GM19395 (cell line): ENCODE data around the gene DGLUCY.
"Not testable (repeated sequence)": the region's sequence is repeated elsewhere in the genome, so short reads cannot be mapped to it uniquely, and the experiment has no call there.

ENCODE experiments used
- ATAC-seq: cut with Tn5 transposase; IDR thresholded peaks from one replicate; pipeline ENCODE4 v1.9.1; 2021; ENCODE audit warnings: mild to moderate bottlenecking, moderate library complexity; ENCODE audit not compliant: unreplicated experiment

The DGLUCY gene

DNA sequence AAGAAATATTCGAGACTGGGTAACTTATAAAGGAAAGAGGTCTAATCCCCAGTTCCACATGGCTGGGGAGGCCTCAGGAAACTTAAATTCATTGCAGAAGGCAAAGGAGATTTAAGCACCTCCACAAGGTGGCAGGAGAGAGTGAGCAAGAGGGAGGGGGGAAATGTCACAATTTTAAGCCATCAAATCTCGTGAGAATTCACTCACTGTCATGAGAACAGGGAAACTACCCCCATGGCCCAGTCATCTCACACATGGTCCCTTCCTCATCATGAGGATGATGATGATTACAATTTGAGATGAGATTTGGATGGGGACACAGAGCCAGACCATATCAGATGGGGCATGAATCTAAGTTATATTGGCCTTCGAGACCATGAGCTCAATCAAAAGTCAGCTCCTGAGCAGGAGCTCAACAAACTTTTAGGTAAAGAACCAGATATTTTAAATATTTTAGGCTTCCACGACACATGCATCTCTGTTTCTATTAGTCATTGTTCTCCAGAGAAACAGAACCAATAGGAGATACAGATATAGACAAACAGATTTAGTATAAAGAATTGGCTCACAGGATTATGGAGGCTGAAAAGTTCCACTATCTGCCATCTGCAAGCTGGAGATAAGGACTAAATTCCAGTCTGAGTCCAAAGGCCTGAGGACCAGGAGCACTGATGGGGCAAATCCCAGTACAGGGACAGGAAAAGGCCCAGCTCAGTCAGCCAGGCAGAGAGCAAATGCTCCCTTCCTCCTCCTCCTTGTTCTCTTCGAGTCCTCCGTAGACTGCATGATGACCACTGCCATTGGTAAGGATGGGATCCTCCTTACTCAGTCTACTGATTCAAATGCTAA, 24.9 kb downstream of the DGLUCY start:
- no peak for ATAC-seq

DNA sequence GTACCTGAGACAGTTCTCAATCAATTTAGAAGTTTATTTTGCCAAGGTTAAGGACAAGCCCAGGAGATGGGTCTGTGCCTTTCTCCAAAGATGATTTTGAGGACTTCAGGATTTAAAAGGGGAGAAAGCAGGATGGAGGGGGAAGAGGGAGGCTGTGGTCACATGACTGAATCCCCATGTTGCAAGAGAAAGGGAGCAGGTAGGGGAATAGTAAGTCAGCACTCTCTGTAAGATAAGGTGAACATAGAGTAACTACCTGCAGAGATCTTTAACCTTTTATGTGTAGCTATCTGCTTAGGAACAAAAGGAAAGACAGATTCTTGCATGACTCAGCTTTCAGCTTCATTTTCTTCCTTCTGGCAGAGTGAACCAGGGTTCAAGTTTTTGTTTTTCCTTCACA, 25.9 kb downstream of the DGLUCY start:
- no peak for ATAC-seq

DNA sequence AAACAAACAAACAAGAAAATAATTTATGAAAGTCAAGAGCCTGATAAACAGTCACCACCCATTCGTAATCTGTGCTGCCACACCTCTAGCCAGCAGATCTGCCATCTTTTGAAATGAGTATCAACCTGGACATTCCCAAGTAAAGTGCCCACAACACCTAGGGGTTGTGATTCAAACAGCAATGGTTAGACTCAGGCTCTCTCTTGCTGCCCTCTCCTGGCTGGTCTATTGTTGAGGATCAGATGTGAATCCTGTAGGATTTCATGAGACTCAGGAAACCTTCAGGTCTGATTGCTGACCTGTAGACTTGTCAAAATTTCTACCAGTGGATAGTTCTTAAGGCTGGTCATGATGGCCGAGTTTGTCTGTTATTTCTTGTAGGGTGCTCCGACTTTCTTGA, 26.8 kb downstream of the DGLUCY start:
- ATAC-seq: no peak

DNA sequence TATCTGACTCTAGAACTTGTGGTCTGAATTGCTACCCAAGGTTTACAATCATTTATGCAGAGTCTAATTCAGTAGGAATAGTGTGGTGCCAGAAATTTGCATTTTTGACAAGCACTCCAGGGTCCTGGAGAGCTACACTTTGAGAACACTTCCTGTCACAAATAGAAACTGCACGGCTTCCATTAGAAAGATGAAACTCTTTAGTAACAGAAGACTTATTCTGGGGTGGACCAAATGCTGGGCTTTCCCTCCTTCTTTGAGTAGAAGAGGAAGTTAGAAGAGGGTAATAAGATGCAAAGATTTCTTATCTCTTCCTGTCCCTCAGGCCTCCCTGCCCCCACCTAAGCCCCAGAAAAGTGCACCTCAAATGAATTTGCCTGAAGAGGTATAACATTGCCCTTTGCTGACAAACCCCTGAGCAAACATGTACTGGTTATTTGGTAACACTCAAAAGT, 28.4 kb downstream of the DGLUCY start:
- peak; percentile 96 for ATAC-seq

DNA sequence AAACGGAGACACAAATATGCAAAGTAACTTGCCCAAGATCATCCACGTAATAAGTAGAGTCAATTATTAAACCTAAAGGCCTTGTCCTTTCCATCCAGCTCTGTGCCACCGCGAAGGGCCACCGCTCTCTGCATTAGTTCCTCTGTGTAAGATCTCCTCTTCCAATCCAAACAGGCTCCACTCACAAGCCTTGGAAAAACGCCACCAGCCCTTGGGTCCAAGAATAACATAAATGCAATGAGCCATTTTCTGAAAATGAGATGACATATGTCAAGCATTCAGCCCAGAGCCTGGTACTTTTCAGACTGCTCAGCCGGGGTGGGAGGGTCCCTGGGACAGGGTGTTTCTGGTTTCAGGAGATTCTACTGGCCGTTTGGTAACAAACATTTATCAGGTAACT, 30.0 kb downstream of the DGLUCY start:
- ATAC-seq: no peak

DNA sequence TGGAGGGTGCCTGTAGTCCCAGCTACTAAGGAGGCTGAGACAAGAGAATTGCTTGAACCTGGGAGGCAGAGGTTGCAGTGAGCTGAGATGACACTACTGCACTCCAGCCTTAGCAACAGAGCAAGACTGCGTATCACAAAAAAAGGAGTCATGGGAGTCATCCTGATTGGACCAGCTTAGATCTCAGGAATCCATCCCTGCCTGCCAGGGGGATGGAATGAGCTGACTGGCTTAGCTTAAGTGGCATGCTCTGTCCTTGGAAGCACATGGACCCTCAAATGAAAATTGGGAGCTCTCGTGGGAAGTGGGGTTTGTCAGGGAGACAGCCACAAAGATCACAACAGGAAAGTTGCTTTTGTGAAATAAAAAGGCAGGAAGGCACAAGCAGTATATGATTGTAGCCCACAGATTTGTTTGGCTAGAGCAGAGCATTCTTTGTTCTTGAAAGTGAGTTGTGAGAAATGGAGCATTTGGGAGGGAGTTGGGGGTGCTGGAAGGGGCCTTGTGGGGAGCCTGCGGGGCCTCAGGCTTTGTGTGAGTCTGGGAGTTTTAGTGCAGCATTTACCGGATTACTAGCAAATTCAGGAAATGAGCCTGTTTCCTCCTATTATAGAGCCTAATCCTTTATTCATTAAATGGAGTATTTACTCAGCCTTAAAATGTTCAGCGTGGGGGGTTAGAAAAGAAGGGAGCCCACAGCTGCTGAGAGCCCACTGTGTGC, 30.7 kb downstream of the DGLUCY start:
- ATAC-seq: no peak

DNA sequence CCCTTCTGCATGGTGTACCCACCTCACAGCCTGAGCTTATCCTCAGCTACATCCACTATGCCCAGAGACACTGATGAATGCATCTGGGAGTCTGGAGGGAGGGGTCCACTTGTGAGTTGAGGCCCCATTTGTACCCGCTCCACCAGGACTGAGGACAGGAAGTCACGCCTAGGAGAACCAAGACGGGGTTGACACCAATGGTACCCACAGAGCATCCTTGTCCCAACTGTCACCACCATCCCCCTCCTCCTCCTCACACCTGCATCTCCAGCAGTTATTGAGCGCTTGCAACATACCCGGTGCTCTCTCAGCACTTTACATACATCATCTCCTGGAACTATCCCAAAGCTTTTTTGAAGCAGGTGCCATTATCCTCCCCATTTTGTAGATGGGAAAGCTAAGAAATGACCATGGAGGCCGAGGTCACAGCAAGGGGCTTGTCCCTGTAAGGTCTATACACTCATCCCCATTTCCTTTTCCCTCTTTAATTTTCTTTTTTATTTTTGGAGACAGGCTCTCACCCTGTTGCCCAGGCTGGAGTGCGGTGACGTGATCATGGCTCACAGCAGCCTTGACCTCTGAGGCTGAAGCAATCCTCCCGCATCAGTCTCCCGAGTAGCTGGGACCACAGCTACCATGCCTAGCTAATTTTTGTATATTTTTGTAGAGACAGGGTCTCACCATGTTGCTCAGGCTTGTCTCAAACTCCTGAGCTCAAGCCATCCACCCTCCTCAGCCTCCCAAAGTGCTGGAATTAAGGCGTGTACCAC, 31.7 kb downstream of the DGLUCY start:
- no peak for ATAC-seq

DNA sequence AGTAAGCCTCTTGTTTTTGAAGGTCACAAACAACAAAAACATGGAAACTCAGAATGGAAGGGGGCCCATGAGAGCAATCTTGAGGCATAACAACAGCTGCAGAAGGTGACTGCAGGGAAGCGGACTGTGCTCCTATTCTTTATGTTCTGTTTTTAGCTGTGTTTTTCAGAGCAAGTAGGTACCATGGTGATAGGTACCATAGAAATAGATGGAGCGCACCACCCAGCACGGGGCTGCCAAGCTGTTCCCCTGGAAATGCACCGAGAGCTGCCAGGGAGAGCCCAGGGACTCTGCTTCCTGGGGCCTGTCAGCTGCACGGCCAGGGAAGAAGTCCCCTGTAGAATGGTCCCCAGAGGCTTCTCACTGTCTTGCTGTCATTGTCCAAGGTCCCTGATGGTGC, 32.8 kb downstream of the DGLUCY start:
- no peak for ATAC-seq

DNA sequence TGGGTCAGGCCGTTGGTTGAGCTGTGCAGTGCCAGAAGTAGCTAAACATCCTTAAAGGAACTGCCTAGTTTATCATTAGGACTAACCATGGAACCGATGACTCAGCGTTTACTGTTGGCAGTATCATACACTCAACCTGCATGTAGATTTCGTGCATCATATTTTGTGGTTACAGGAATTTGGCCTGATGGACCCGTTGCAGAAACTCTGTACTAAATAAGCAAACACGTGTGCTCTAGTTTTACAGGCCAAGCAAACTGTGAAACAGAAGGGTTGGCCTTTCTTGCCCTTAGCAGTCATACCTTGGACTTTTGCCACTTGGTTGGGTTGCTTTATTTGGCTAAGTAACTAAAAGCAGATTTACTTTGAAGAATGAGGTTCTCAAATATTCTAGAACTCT, 35.6 kb downstream of the DGLUCY start:
- ATAC-seq: no peak

DNA sequence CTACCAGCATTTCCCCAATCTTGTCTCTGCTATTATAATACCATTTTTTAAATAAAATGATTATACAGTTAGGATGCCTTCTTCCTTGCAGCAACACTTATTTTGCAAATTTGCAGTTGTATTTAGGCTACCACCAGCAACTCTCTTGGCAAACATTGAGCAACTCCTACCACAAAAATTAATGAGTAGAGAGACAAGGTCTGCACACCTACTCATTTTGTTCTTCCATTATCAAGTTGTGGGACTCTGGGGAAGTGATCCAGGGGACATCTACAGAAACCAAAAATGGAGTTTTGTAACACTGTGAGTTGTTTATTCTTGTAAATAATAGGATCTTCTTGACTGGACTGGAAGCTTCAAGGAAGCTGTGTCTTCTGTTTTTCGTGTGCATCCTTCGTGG, 38.6 kb downstream of the DGLUCY start:
- no peak for ATAC-seq

DNA sequence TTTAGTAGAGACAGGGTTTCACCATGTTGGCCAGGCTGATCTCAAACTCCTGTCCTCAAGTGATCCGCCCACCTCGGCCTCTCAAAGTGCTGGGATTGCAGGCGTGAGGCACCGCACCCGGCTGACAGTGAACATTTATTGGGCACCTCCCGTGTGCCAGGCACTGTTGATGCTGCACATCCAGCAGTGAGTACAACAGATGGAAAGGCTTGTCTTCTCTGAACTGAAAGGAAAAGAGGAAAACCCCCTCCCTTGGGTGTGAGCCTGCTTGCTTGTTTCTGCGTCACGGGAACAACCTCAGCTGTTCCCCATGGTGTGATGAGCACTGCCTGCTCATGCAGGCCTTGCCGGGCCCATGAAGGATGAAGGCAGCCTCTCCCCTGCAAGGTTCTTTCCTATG, 39.5 kb downstream of the DGLUCY start:
- no peak for ATAC-seq

DNA sequence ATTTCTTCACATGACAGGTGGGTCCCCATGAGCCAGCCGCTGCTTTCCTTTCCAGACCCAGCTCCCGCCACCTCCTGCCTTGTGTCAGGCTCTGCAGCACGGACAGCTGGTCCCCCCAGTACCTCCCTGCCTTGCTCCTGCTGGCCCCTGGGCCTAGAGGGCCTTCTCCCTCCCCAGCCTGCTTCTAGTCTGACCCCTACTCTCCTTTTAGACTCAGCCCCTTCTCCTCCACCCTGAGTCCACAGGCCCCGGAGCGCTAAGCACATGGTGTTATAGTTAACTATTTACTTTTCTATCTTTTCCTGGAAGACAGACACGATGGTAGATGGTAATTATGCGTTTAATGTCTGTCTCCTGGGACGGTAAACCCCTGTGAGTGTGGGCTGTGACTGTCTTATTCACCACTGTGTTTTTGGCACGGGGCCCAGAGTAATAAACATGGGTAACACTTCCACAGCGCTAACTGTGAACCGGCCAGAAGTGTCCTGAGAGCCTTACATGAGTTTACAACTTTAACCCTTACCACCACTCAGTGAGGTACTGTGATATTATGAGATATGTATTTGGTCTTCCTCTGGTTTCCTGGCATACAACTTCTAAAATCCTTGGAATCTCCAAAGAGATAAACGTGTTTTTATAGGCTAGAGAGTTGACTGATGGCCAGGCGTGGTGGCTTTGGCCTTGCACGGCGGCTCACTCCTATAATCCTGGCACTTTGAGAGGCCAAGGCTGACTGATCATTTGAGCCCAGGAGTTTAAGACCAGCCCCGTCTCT, 41.2 kb downstream of the DGLUCY start:
- ATAC-seq: no peak

DNA sequence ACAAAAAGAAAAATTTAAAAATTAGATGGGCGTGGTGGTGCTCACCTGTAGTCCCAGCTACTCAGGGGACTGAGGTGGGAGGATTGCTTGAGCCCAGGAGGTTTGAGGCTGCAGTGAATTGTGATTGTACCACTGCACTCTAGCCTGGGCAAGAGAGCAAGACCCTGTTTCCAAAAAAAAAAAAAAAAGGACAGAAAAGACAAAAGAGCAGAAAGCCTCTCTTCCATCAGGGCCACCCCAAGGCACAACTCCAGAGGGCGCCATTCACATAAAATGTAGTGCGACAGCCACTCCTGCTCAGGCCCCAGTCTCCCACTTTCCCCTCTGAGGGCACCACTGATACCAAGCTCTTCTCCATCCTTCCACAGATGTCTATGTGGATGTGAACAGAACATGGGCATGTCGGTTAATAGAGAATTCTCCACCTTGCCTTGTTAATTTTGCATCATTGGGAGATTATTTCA, 41.8 kb downstream of the DGLUCY start:
- ATAC-seq: no peak

DNA sequence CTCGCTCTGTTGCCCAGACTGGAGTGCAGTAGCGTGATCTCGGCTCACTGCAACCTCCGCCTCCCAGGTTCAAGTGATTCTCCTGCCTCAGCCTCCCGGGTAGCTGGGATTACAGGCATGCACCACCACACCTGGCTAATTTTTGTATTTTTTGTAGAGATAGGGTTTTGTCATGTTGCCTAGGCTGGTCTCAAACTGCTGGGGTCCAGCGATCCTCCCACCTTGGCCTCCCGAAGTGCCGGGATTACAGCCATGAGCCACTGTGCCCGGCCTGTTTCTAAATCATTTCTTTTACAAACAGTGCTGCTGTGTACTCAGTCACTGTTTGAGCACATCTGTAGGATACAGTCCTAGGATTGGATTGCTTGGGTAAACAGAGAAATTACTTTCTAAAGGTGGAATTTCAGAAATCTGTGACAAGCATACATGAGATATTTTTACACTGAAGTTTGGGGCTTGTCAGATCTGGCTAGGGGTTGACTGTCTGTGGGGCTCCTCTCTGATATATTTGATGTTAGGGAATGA, 42.3 kb downstream of the DGLUCY start:
- ATAC-seq: not testable (repeated sequence)

DNA sequence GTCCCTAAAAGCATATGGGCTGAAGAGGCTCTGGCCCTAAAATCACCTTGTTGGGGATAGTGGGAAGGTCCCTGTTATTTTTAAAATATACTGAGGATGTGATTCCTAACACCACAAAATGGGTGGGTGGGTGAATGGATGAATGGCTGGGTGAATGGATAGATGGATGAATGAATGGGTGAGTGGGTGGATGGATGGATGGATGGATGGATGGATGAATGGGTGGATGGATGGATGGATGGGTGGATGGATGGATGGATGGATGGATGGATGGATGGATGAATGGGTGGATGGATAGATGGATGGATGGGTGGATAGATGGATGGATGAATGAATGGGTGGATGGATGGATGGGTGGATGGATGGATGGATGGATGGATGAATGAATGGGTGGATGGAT, 43.0 kb downstream of the DGLUCY start:
- ATAC-seq: not testable (repeated sequence)

DNA sequence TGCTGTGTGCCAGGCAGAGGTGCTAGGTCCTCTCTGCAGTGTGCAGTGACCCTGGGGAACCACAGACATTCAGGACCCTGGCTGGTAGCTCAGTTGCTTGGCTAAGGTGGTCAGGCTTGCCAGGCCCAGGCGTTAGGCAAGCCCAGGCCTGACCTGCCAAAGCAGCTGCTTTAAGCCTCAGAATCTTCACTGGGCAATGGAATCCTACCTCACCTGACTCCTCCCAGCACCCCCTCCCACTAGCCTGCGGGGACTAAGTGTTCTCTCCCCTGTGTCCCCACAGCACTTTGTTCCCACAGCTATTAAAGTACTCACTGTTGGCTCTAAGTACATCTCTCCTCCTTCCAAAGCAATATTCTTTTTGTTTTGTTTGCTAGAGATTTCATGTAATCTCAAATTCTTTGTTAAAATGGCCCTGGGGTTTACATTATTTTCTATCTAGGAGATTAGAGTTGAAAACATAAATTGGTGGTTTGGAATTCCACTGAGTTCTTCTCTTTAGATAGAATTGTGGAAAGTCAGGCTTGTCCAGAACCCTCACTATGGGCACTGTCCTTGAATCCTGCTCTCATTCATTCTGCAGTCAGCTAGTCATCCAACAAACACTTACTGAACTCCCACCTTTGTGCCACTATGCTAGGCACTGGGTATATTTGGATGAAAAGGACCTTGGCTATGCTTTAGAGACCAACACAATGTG, 44.4 kb downstream of the DGLUCY start:
- ATAC-seq: no peak

DNA sequence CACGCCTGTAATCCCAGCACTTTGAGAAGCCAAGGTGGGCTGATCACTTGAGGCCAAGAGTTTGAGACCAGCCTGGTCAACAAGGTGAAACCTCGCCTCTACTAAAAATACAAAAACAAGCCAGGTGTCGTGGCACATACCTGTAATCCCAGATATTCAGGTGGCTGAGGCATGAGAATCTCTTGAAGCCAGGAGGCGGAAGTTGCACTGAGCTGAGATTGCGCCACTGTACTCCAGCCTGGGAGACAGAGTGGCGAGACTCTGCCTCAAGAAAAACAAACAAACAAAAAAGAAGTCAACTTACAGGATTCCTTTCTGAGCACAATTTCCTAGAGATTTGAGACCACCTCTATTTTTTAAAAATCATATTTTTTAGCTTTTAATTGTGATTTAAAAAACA, 45.3 kb downstream of the DGLUCY start:
- no peak for ATAC-seq

DNA sequence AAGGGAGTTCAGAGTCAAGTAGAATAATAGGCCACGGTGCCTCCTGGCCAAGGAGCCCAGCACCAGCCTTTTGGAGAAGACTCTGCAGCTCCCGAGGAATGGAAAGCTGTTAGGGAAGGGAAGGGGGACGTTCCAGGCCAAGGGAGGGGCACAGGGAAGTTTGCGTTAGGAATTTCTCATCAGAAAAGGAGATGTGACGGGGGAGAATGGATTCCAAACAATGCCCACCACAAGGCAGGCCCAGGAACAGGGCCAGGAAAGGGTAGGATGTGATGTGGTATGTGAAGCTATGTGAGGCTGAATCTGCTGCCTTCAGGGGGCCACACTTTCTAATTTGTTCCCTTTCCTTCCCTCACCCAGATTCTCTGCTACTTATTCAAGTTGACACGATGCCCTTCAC, 46.0 kb downstream of the DGLUCY start:
- no peak for ATAC-seq

DNA sequence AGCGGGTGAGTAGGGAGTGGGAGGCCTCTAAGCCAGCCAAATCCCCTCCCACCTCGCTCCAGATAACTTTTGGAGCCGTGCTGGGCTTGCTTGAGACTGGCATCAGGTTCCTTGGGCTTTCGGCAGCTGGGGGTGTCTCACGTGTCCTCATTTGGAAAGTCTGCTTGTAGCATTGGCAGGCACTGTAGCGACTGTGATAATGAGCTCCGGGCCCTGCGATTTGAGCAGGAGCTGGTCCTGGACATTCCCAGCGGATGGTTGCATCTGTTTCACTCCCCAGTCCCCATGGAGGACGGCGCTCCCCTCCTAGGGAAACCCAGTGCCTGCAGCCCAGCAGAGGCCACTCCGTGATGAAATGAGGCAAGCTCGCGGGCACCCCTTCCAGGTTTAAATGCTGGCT, 49.4 kb downstream of the DGLUCY start:
- ATAC-seq: no peak

DNA sequence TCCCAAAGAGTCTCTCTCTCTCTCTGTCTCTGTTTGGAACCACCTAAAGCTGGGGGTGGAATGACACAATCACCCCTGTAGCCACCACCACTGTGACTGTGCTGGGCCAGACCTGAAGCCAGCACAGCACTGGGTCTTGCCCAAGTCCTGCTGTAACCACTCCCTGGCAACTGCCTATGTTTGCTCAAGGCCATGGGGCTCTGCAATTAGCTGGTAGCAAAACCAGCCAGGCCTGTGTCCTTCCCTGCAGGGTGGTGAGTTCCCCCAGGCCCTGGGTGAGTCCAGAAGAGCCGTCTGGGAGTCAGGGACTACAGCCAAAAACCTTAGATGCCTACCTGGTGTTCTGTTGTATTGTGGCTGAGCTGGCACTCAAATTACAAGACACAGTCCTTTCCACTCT, 50.8 kb downstream of the DGLUCY start:
- ATAC-seq: no peak
